CD4-positive, alpha-beta T cell (primary cell): ENCODE measurements around the gene PSMD11. TPM values are rescaled to one million over a fixed set of nuclear protein-coding genes. Genes with fewer than 3 reads are reported as not detected.

Experiments used
- ATAC-seq: fragments of 200-7000 bp; cut with Tn5 transposase; one replicate; pipeline ENCODE4 v1.10.0; 2022; ENCODE audit warnings: mild to moderate bottlenecking; ENCODE audit not compliant: poor library complexity
- CTCF ChIA-PET: fragments of 350-600 bp; sonication (Branson Sonifier 250); formaldehyde crosslinking; loops from one replicate; lab custom pipeline; 2021; ENCODE audit warnings: antibody characterized with exemption, inconsistent platforms; lab: Charles Lee
- POLR2A ChIA-PET: fragments of 350-600 bp; sonication (Branson Sonifier 250); formaldehyde crosslinking; loops from one replicate; lab custom pipeline; 2021; ENCODE audit warnings: antibody characterized with exemption, inconsistent platforms; lab: Charles Lee
- DNase-seq, 14 experiments: peaks; one replicate each; pipeline ENCODE4 v3.0.0-alpha.2; 2013 to 2020; ENCODE audit warnings: mixed read lengths in 2 of 14
- H3K27ac ChIP-seq, 2 donors: one replicate each; pipeline versions ENCODE4 v1.5.1 to v1.7.0; 2013; ENCODE audit warnings: low read length in 2 of 2, low read depth in 1 of 2, mild to moderate bottlenecking in 1 of 2
- H3K27me3 ChIP-seq, 2 experiments: 1 replicate in 1 of 2; 2 replicates in 1 of 2; pipeline versions ENCODE4 v1.6.1 to v1.7.0; 2013; ENCODE audit warnings: low read length in 2 of 2, control low read depth in 1 of 2, mild to moderate bottlenecking in 1 of 2, moderate library complexity in 1 of 2; ENCODE audit not compliant: insufficient read depth in 2 of 2, control insufficient read depth in 1 of 2
- H3K36me3 ChIP-seq: one replicate; pipeline ENCODE4 v1.6.1; 2013; ENCODE audit warnings: low read length, control low read depth; ENCODE audit not compliant: insufficient read depth
- H3K4me1 ChIP-seq: one replicate; pipeline ENCODE4 v1.6.1; 2013; ENCODE audit warnings: low read length, control low read depth; ENCODE audit not compliant: insufficient read depth
- H3K4me3 ChIP-seq: one replicate; pipeline ENCODE4 v1.5.1; 2013; ENCODE audit warnings: mild to moderate bottlenecking, low read length, moderate library complexity
- H3K9me3 ChIP-seq, 2 experiments: 1 replicate in 1 of 2; 2 replicates in 1 of 2; pipeline versions ENCODE4 v1.6.1 to v1.7.0; 2013; ENCODE audit warnings: low read length in 2 of 2, mild to moderate bottlenecking in 2 of 2, control low read depth in 1 of 2, moderate library complexity in 1 of 2; ENCODE audit not compliant: control insufficient read depth in 1 of 2, insufficient read depth in 1 of 2
- H3K27ac Mint-ChIP-seq: one replicate; pipeline ENCODE4 v1.8.0; 2020; ENCODE audit warnings: mixed read lengths
- H3K27me3 Mint-ChIP-seq: one replicate; pipeline ENCODE4 v1.8.0; 2021; ENCODE audit warnings: mixed read lengths
- H3K36me3 Mint-ChIP-seq: one replicate; pipeline ENCODE4 v1.8.0; 2021; ENCODE audit warnings: low read depth, mixed read lengths
- H3K4me1 Mint-ChIP-seq: one replicate; pipeline ENCODE4 v1.8.0; 2021; ENCODE audit warnings: low read depth, mixed read lengths
- H3K4me3 Mint-ChIP-seq: one replicate; pipeline ENCODE4 v1.8.0; 2020; ENCODE audit warnings: mild to moderate bottlenecking, mixed read lengths
- H3K9me3 Mint-ChIP-seq: one replicate; pipeline ENCODE4 v1.8.0; 2020; ENCODE audit warnings: mixed read lengths
- CTCF ChIP-seq: fragments of 200-600 bp; IDR thresholded peaks from one replicate; pipeline ENCODE4 v1.8.0; 2022; ENCODE audit warnings: antibody characterized with exemption, mild to moderate bottlenecking
- intact Hi-C, 2 experiments: fragments of 100-400 bp; cut with DNase I in 1 of 2; cut with micrococcal nuclease in 1 of 2; formaldehyde crosslinking; loops; one replicate each; pipeline versions ENCODE4 v1.15.1 to v1.9.0; 2023 to 2025; cut with DNase I, micrococcal nuclease
- total RNA-seq, 174 experiments: library from RNA in 2 of 174; stranded (reverse) in 2 of 174; gene quantifications; one replicate each; pipeline ENCODE4 v1.2.3 and lab custom pipeline; 2021 to 2026

PSMD11 gene
- total RNA-seq, 2 experiments from 2014 or later: 67.6 to 68.7 TPM

- peaks cover 82% of the 10 kb centered on the region for H3K4me1 ChIP-seq
- Mint-ChIP-seq H3K27ac (peak overlapping the region; percentile 95), H3K9me3 (no peaks in the 10 kb centered on the region), H3K27me3 (no peaks in the 10 kb centered on the region), H3K4me1 (peaks cover 61% of the 10 kb centered on the region), H3K4me3 (no peak overlapping the region), H3K36me3 (peaks cover 21% of the 10 kb centered on the region)
- intact Hi-C loops: no loop called here
- DNase-seq (no peak), ATAC-seq (no peak)
- TF ChIP-seq CTCF: no peak
- CTCF ChIA-PET: no interaction called here
- H3K27ac ChIP-seq: peak overlapping the region in 1 of 2 donors; percentile 22
- POLR2A ChIA-PET: interaction anchor here (8.1 kb wide), 1 partner anchor 25 kb away, joined by 152 read pairs; no protein-coding TSS in a partner anchor
- no peaks in the 10 kb centered on the region for H3K9me3 ChIP-seq
- no peaks in the 10 kb centered on the region for H3K27me3 ChIP-seq
- H3K4me3 ChIP-seq: no peak overlapping the region
- peaks cover 8% of the 10 kb centered on the region for H3K36me3 ChIP-seq
Observed at GRCh38 chr17:32493571-32493970, 49.3 kb downstream of the PSMD11 start.

DNA sequence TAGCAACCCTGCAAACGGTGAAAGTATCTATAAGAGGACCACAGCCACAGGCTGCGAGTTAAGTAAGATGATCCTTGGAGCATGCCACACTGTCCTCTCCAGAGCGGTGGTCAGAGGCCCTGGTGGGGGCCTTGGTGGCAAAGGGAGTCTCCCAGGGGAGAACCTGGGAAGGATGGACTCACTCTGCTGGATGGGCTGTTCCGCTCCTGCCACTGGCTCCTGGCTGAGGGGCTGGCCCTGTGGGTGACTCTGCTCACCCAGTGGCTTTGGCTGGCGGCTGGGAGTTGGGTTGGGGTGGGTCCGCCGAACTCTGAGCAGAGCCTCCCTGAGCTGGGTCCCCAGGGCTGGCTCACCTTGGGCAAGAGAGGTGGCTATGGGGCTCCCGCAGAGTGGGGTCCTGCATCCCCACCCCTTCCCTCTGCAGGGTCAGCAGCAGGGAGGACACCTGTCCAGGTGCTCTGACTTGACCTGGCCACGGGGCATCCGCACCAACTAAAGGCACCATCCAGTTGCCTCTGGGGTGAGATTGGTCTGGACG, 49.7 kb downstream of the PSMD11 start:
- no peak overlapping the region for H3K4me3 ChIP-seq
- peaks cover 16% of the 10 kb centered on the region for H3K36me3 Mint-ChIP-seq
- CTCF ChIA-PET: no interaction called here
- H3K27me3 ChIP-seq: no peaks in the 10 kb centered on the region
- H3K27ac Mint-ChIP-seq: peak overlapping the region; percentile 95
- POLR2A ChIA-PET: no interaction called here
- H3K4me3 Mint-ChIP-seq: peak overlapping the region; percentile 48
- no peak overlapping the region for H3K27ac ChIP-seq
- ATAC-seq (no peak), DNase-seq (no peak)
- TF ChIP-seq CTCF: no peak
- no peaks in the 10 kb centered on the region for H3K9me3 ChIP-seq
- peaks cover 78% of the 10 kb centered on the region for H3K4me1 ChIP-seq
- H3K36me3 ChIP-seq: peaks cover 7% of the 10 kb centered on the region
- H3K4me1 Mint-ChIP-seq: peaks cover 60% of the 10 kb centered on the region
- intact Hi-C loops: no loop called here
- H3K9me3 Mint-ChIP-seq: no peaks in the 10 kb centered on the region
- H3K27me3 Mint-ChIP-seq: no peaks in the 10 kb centered on the region

DNA sequence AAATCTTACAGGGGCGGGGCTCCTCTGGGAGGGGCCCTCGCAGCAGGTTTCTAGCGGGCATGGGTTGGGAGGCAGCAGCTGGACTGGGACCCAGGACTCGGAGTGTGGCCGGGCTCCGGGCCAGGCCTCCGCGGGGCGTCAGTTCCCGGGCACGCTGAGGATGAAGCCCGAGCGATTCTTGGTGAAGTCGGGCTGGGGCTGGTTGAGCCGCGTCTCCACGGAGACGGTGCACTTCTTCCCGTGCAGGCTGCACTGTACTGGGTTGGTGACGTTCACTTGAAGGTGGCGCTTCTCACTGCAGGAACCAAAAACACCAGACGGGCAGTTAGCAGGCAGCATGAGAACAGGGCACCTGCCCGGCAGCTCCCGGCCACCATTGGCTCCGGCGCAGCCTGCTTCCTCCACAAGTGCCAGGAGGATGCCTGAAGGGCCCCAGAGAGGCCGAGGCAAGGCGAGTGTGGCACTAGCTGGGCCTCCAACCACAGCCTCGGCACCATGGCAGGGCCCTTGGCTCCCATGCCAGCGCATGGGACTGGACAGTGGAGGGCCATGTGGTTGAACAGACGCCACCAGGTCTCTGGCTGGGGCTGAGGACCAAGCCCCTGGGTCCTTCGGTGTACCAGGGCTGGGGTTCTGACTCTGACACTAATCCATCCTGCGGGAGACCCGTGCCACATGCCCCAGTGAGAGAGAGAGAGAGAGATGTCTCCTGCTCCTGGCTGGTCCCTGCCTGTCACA, 50.5 kb downstream of the PSMD11 start:
- peaks cover 7% of the 10 kb centered on the region for H3K36me3 ChIP-seq
- intact Hi-C loops: no loop called here
- Mint-ChIP-seq H3K4me3 (peak overlapping the region; percentile 11), H3K36me3 (peaks cover 9% of the 10 kb centered on the region), H3K9me3 (no peaks in the 10 kb centered on the region), H3K27me3 (no peaks in the 10 kb centered on the region), H3K4me1 (peaks cover 52% of the 10 kb centered on the region), H3K27ac (peak overlapping the region; percentile 95)
- ATAC-seq (peak; percentile 27), DNase-seq (peak in 1 of 14 experiments; percentile 44)
- POLR2A ChIA-PET: interaction anchor here (0.9 to 3.2 kb wide), 3 partner anchors 8 to 51 kb away, joined by 3 to 9 read pairs (median 7); partner anchors contain the start of gene CDK5R1
- H3K4me3 ChIP-seq: peak overlapping the region; percentile 22
- no peak overlapping the region for H3K27ac ChIP-seq
- no peaks in the 10 kb centered on the region for H3K27me3 ChIP-seq
- CTCF ChIA-PET: no interaction called here
- no peaks in the 10 kb centered on the region for H3K9me3 ChIP-seq
- TF ChIP-seq CTCF: no peak
- peaks cover 70% of the 10 kb centered on the region for H3K4me1 ChIP-seq
